GM19239 (cell line): ENCODE measurements around the gene PTGR1.
"Not testable (repeated sequence)": the region's sequence is repeated elsewhere in the genome, so short reads cannot be mapped to it uniquely, and the experiment has no call there.

Experiments
- DNase-seq: peaks from one replicate; pipeline ENCODE4 v3.0.0; 2011; ENCODE audit warnings: low spot score; ENCODE audit not compliant: insufficient read length
- FAIRE-seq: peaks from 2 replicates; lab custom pipeline; 2011; peaks lifted over from hg19 to GRCh38; lab: Jason Lieb, UNC

PTGR1 gene

GRCh38 chr9:111555425-111555824 lies 44.0 kb downstream of the PTGR1 start:
- DNase-seq, FAIRE-seq: not testable (repeated sequence)

GRCh38 chr9:111548623-111549022 lies 50.8 kb downstream of the PTGR1 start:
- DNase-seq = no peak
- no peak for FAIRE-seq

GRCh38 chr9:111542497-111543254 lies 56.8 kb downstream of the PTGR1 start:
- DNase-seq = no peak
- FAIRE-seq = no peak

- no peak for DNase-seq
- no peak for FAIRE-seq
Observed at GRCh38 chr9:111533099-111533790, 66.2 kb downstream of the PTGR1 start.

GRCh38 chr9:111531716-111532115 lies 67.7 kb downstream of the PTGR1 start:
- DNase-seq (no peak), FAIRE-seq (no peak)

- DNase-seq (no peak), FAIRE-seq (no peak)
Observed at GRCh38 chr9:111529787-111530186, 69.7 kb downstream of the PTGR1 start.

GRCh38 chr9:111527347-111527746 lies 72.1 kb downstream of the PTGR1 start:
- FAIRE-seq (no peak), DNase-seq (no peak)

GRCh38 chr9:111525056-111525977 lies 74.1 kb downstream of the PTGR1 start, which contains the start of gene ZNF483:
TSS of gene ZNF483 (plus strand) at chr9:111525179. CDS start at chr9:111527396, 2,217 bp downstream.
- FAIRE-seq (peak; percentile 76), DNase-seq (peak; percentile 20)

- DNase-seq (no peak), FAIRE-seq (no peak)
Observed at GRCh38 chr9:111524731-111525055, 74.8 kb downstream of the PTGR1 start.

- DNase-seq = no peak
- FAIRE-seq = no peak
Observed at GRCh38 chr9:111516061-111516465, 83.4 kb downstream of the PTGR1 start.

- no peak for FAIRE-seq
Observed at GRCh38 chr9:111514967-111515366, 84.5 kb downstream of the PTGR1 start.

More at GRCh38 chr9:111514967-111515366, 84.5 kb downstream of the PTGR1 start:
- DNase-seq = no peak
